Activated naive CD4-positive, alpha-beta T cell treated with anti-CD3 and anti-CD28 coated beads for 36 hours (primary cell): ENCODE measurements around the gene SSX4. TPM values are rescaled to one million over a fixed set of nuclear protein-coding genes. Genes with fewer than 3 reads are reported as not detected.
"Not testable (repeated sequence)": the region's sequence is repeated elsewhere in the genome, so short reads cannot be mapped to it uniquely, and the experiment has no call there.

ENCODE experiments used
- CTCF ChIA-PET: fragments of 350-600 bp; sonication (Branson Sonifier 250); formaldehyde crosslinking; loops from one replicate; lab custom pipeline; 2021; ENCODE audit warnings: antibody characterized with exemption; lab: Charles Lee
- DNase-seq: peaks from one replicate; pipeline ENCODE4 v3.0.0-alpha.2; 2020
- H3K27ac Mint-ChIP-seq: one replicate; pipeline ENCODE4 v1.8.0; 2021; ENCODE audit warnings: mild to moderate bottlenecking, mixed read lengths
- H3K27me3 Mint-ChIP-seq: one replicate; pipeline ENCODE4 v1.8.0; 2021; ENCODE audit warnings: low read depth, mixed read lengths
- H3K36me3 Mint-ChIP-seq: one replicate; pipeline ENCODE4 v1.8.0; 2021; ENCODE audit warnings: low read depth, mixed read lengths
- H3K4me1 Mint-ChIP-seq: one replicate; pipeline ENCODE4 v1.8.0; 2021; ENCODE audit warnings: low read depth, mixed read lengths
- H3K4me3 Mint-ChIP-seq: one replicate; pipeline ENCODE4 v1.8.0; 2021; ENCODE audit warnings: mild to moderate bottlenecking, moderate library complexity, mixed read lengths
- H3K9me3 Mint-ChIP-seq: one replicate; pipeline ENCODE4 v1.8.0; 2021; ENCODE audit warnings: mixed read lengths
- intact Hi-C: fragments of 100-400 bp; cut with micrococcal nuclease; formaldehyde crosslinking; loops from one replicate; pipeline ENCODE4 v1.15.1; 2023
- total RNA-seq, 2 experiments: library from RNA; stranded (reverse); gene quantifications; one replicate each; pipeline ENCODE4 v1.2.3, GENCODE V29; 2021

Gene SSX4
- total RNA-seq, 2 experiments from 2014 or later: not detected

- H3K4me1 Mint-ChIP-seq: peaks cover 15% of the 10 kb centered on the region
- intact Hi-C loops, H3K4me3 Mint-ChIP-seq, H3K27me3 Mint-ChIP-seq, H3K9me3 Mint-ChIP-seq, CTCF ChIA-PET, H3K36me3 Mint-ChIP-seq, DNase-seq, H3K27ac Mint-ChIP-seq: not testable (repeated sequence)
Observed at GRCh38 chrX:48430166-48430565, 46.8 kb downstream of the SSX4 start.

- not testable (repeated sequence) for H3K4me1 Mint-ChIP-seq, H3K4me3 Mint-ChIP-seq
Observed at GRCh38 chrX:48433713-48434112, 50.4 kb downstream of the SSX4 start.

More at GRCh38 chrX:48433713-48434112, 50.4 kb downstream of the SSX4 start:
- H3K9me3 Mint-ChIP-seq, CTCF ChIA-PET, intact Hi-C loops, H3K36me3 Mint-ChIP-seq, H3K27me3 Mint-ChIP-seq, H3K27ac Mint-ChIP-seq: not testable (repeated sequence)
- peak; percentile 6 for DNase-seq

Other genes with a start within 250 kb of the SSX4 start
- gene SSX5, start 186.7 kb upstream of the SSX4 start, total RNA-seq: not detected
- gene SSX1, start 128.1 kb upstream of the SSX4 start, total RNA-seq: not detected
- gene SSX3, start 26.8 kb upstream of the SSX4 start, total RNA-seq: not detected
- gene SSX4B, start 28.4 kb downstream of the SSX4 start, total RNA-seq: not detected
- gene SLC38A5, start 86.7 kb downstream of the SSX4 start, total RNA-seq: 10 to 100 TPM; 45.0 to 45.8 TPM
- 10 to 100 TPM; 66.2 to 66.8 TPM for gene FTSJ1, start 92.7 kb downstream of the SSX4 start, total RNA-seq
- gene PORCN, start 125.5 kb downstream of the SSX4 start, total RNA-seq: 1 to 10 TPM; 5.2 to 5.6 TPM
- gene EBP, start 138.3 kb downstream of the SSX4 start, total RNA-seq: 100 to 1,000 TPM; 118 to 123 TPM
- 10 to 100 TPM; 10.6 to 11.1 TPM for gene TBC1D25, start 156.2 kb downstream of the SSX4 start, total RNA-seq
- 100 to 1,000 TPM; 139 to 143 TPM for gene RBM3, start 190.9 kb downstream of the SSX4 start, total RNA-seq
- 10 to 100 TPM; 37.0 to 40.1 TPM for gene WDR13, start 214.0 kb downstream of the SSX4 start, total RNA-seq